ENCODE results near the gene MAP2K5. TPM values are rescaled to one million over a fixed set of nuclear protein-coding genes. Genes with fewer than 3 reads are reported as not detected.

The MAP2K5 gene
- total and polyA plus RNA-seq, 9 of the 15 experiments (the other 6 are each of a cell fraction or from before 2014, with no cell fraction given): 0.41 to 16.5 (median 7.5) TPM

DNA sequence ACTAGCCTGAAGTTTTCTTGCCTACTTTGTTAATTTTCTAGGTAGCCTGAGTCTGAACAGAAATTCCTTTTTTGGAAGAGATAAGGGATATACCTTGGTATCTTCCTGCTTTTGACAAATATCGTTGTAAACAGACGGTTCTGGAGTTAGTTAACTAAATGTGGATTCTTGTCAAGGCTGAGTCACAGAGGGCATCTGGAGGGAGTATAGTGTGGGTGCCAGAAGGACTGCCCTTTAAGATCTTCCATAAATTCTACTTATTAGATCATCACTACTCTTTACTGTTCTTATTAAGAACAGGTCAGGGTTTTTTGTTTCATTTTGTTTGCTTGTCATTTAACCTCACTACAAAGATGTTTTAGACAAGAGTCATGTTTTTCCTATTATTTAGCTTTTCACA, 157.5 kb downstream of the MAP2K5 start:
- Histone ChIP-seq H3K27ac (ENCODE audit: extremely low read depth, low read depth, low read length) (no peak overlapping the region), H3K9me3 (replicated peaks; ENCODE audit: control insufficient read depth, insufficient read depth, low read depth, low read length) (no peaks in the 10 kb centered on the region), H3K9me1 (ENCODE audit: control insufficient read depth, insufficient read depth, low read length) (no peaks in the 10 kb centered on the region), H3K79me2 (ENCODE audit: control insufficient read depth, insufficient read depth, low read length) (no peaks in the 10 kb centered on the region), H3K9ac (ENCODE audit: insufficient read depth in 1 of 2, low read depth in 2 of 2, low read length in 2 of 2) (no peak overlapping the region), H3K27me3 (ENCODE audit: control insufficient read depth in 2 of 2, insufficient read depth in 2 of 2, low read length in 2 of 2) (no peaks in the 10 kb centered on the region), H2AFZ (ENCODE audit: low read depth, low read length) (no peak overlapping the region), H3K4me2 (ENCODE audit: insufficient read depth, low read length) (no peak overlapping the region), H3K36me3 (ENCODE audit: control insufficient read depth, insufficient read depth, low read length) (no peaks in the 10 kb centered on the region), H3K4me3 (no peak overlapping the region), H3K4me1 (replicated peaks in 1 of 2; ENCODE audit: control insufficient read depth in 2 of 2, insufficient read depth in 2 of 2, low read length in 2 of 2) (no peaks in the 10 kb centered on the region), H4K20me1 (replicated peaks; ENCODE audit: control insufficient read depth, insufficient read depth, low read length) (no peaks in the 10 kb centered on the region)
- no TSS peak for BruUV-seq (replicated peaks)
- ChIA-PET POLR2A (interaction anchor here (0.6 kb wide), 1 partner anchor 1953 kb away, joined by 4 read pairs; no protein-coding TSS in a partner anchor), CTCF (ENCODE audit: low intra/inter-chr PET ratio) (no interaction called here)
- in situ Hi-C loops (cut with MboI): no loop called here
- ATAC-seq (no peak), FAIRE-seq (no peak), DNase-seq (ENCODE audit: extremely low read depth in 1 of 4, low spot score in 3 of 4) (no peak)
- intact Hi-C loops (cut with micrococcal nuclease): no loop called here
- TF ChIP-seq NRF1 (conservative IDR thresholded peaks at IDR 0.05 in 1 of 2, IDR thresholded peaks at IDR 0.05 in 1 of 2) (no peak), EHMT2 (IDR thresholded peaks at IDR 0.05) (no peak), ZNF316 (IDR thresholded peaks at IDR 0.05) (no peak), ZNF431 (CRISPR knock-in tag; IDR thresholded peaks at IDR 0.05) (no peak), HDAC8 (tag; IDR thresholded peaks at IDR 0.05) (no peak), SNIP1 (IDR thresholded peaks at IDR 0.05; ENCODE audit: low read depth) (no peak), JUND (IDR thresholded peaks at IDR 0.05; ENCODE audit: borderline replicate concordance, low read depth, low read length) (no peak), JUND (tag; IDR thresholded peaks at IDR 0.05; ENCODE audit: borderline replicate concordance, low read depth, low read length) (no peak), SIRT6 (IDR thresholded peaks at IDR 0.05; ENCODE audit: low read depth, low read length) (no peak), ZC3H11A (IDR thresholded peaks at IDR 0.05; ENCODE audit: low read depth, low read length) (no peak), CBX2 (IDR thresholded peaks at IDR 0.05; ENCODE audit: insufficient read depth, low read length, poor library complexity, severe bottlenecking) (no peak), HDGF (IDR thresholded peaks at IDR 0.05) (no peak), NR2F6 (CRISPR knock-in tag; IDR thresholded peaks at IDR 0.05) (no peak), ZNF695 (CRISPR knock-in tag; IDR thresholded peaks at IDR 0.05) (no peak), NCOA2 (IDR thresholded peaks at IDR 0.05; ENCODE audit: partially characterized antibody in 2 of 2) (no peak)
- 43% methylated on average over 2 of the region's 2 CpGs for WGBS (ENCODE audit: insufficient coverage, low coverage, missing lambda C conversion rate)
